ENCODE results near the gene AKAP5.

GRCh38 chr14:64495252-64495651, 30.0 kb downstream of the AKAP5 start:
- TF ChIP-seq POLR2A (IDR thresholded peaks at IDR 0.05): no peak
- TF ChIP-seq EP300 (IDR thresholded peaks at IDR 0.05): no peak
- no peak for TF ChIP-seq CTCF (IDR thresholded peaks at IDR 0.05)

All from suprapubic skin (tissue), 3 donors.